HG02840 (cell line): ENCODE data around the gene TMEM243.

ENCODE experiments used
- ATAC-seq: cut with Tn5 transposase; IDR thresholded peaks from one replicate; pipeline ENCODE4 v1.9.1; 2021; ENCODE audit warnings: mild to moderate bottlenecking, moderate library complexity, moderate number of reproducible peaks; ENCODE audit not compliant: unreplicated experiment, low FRiP score

Gene TMEM243

GRCh38 chr7:87170828-87171227 lies 48.7 kb downstream of the TMEM243 start:
- ATAC-seq: no peak

GRCh38 chr7:87164433-87164832 lies 55.1 kb downstream of the TMEM243 start:
- ATAC-seq: no peak

GRCh38 chr7:87159538-87159937 lies 60.0 kb downstream of the TMEM243 start:
- ATAC-seq: no peak

GRCh38 chr7:87156709-87157108 lies 62.8 kb downstream of the TMEM243 start:
- ATAC-seq: no peak

GRCh38 chr7:87155788-87156187 lies 63.7 kb downstream of the TMEM243 start:
- ATAC-seq: no peak

- ATAC-seq: no peak
Observed at GRCh38 chr7:87154569-87154968, 65.0 kb downstream of the TMEM243 start.

GRCh38 chr7:87154166-87154565 lies 65.4 kb downstream of the TMEM243 start:
- ATAC-seq: no peak

GRCh38 chr7:87152897-87153641 lies 66.5 kb downstream of the TMEM243 start:
- peak; percentile 13 for ATAC-seq

- peak; percentile 92 for ATAC-seq
Observed at GRCh38 chr7:87152112-87152896, 67.2 kb downstream of the TMEM243 start, which contains the start of gene DMTF1. Gene DMTF1, plus strand, starts transcription at chr7:87152453. Its CDS starts 12,489 bp downstream, at chr7:87164942.

GRCh38 chr7:87151729-87152111 lies 67.8 kb downstream of the TMEM243 start:
- ATAC-seq: peak; percentile 30

GRCh38 chr7:87151002-87151728 lies 68.4 kb downstream of the TMEM243 start:
- no peak for ATAC-seq

GRCh38 chr7:87148332-87148955 lies 71.1 kb downstream of the TMEM243 start:
- no peak for ATAC-seq

- no peak for ATAC-seq
Observed at GRCh38 chr7:87147500-87147899, 72.0 kb downstream of the TMEM243 start.

GRCh38 chr7:87146740-87147386 lies 72.7 kb downstream of the TMEM243 start:
- no peak for ATAC-seq
